Stimulated activated naive B cell treated with anti-CD40 and anti-IgM and Interleukin-4, amounts not matched to agents 10 μg/mL and 1 μg/mL and 100 μg/mL, for 72 hours (primary cell): Measurements from ENCODE around the gene CXCR5.

Experiments
- ATAC-seq, 2 donors: fragments of 150-1000 bp; cut with Tn5 transposase; replicated peaks; 2 replicates each; pipeline ENCODE4 v1.10.0; 2021; ENCODE audit warnings: moderate library complexity in 1 of 2
- DNase-seq: peaks from one replicate; pipeline ENCODE4 v3.0.0; 2021
- H3K27ac Mint-ChIP-seq: one replicate; pipeline ENCODE4 v1.8.0; 2022; ENCODE audit warnings: mild to moderate bottlenecking, mixed read lengths
- H3K27me3 Mint-ChIP-seq, 2 donors: one replicate each; pipeline ENCODE4 v1.8.0; 2022; ENCODE audit warnings: mixed read lengths in 2 of 2
- H3K36me3 Mint-ChIP-seq, 2 donors: one replicate each; pipeline ENCODE4 v1.8.0; 2022; ENCODE audit warnings: mixed read lengths in 2 of 2, mild to moderate bottlenecking in 1 of 2
- H3K4me1 Mint-ChIP-seq, 2 donors: one replicate each; pipeline ENCODE4 v1.8.0; 2022; ENCODE audit warnings: mixed read lengths in 2 of 2, mild to moderate bottlenecking in 1 of 2
- H3K4me3 Mint-ChIP-seq, 2 donors: one replicate each; pipeline ENCODE4 v1.8.0; 2022; ENCODE audit warnings: mild to moderate bottlenecking in 2 of 2, mixed read lengths in 2 of 2, moderate library complexity in 1 of 2
- H3K9me3 Mint-ChIP-seq, 2 donors: one replicate each; pipeline ENCODE4 v1.8.0; 2022; ENCODE audit warnings: mixed read lengths in 2 of 2, mild to moderate bottlenecking in 1 of 2

The CXCR5 gene

DNA sequence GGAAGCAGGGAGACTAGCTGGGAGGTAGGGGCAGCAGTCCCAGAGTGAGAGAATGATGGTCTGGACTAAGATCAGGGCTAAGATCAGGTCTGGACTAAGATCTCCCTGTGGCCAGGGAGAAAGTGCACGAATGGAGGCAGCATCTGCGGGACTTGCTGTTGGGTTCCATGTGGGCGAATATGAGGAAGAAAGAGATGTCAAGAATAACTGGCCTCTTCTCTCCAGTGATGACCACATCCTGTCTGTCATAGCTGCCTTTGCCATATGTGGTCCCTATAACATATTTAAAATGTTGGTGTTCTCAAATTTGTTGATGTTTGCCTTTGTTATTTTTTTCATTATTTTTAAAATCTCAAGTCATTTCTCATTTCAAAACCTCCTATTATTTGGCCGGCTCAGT, 27.4 kb upstream of the CXCR5 start:
- Mint-ChIP-seq H3K4me1 (peaks cover 27 to 53% of the 10 kb centered on the region in 2 donors), H3K4me3 (no peak overlapping the region), H3K27me3 (no peaks in the 10 kb centered on the region), H3K9me3 (no peaks in the 10 kb centered on the region), H3K36me3 (no peaks in the 10 kb centered on the region), H3K27ac (no peak overlapping the region)
- ATAC-seq (peak; percentile 58 to 59), DNase-seq (no peak)

DNA sequence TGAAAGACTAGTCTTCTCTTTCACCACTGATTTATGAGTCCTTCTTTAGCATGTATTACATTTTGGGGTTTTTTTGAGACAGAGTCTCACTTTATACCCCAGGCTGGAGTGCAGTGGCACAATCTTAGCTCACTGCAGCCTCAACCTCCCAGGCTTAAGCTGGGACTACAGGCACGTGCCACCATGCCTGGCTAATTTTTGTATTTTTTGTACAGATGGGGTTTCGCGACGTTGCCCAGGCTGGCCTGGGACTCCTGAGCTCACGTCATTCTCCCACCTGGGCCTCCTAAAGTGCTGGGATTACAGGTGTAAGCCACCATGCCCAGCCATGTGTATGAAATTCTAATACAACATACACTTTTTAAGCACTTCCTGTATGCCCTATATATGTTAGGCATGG, 26.3 kb upstream of the CXCR5 start:
- H3K9me3 Mint-ChIP-seq: no peaks in the 10 kb centered on the region
- H3K4me3 Mint-ChIP-seq: no peak overlapping the region
- H3K27me3 Mint-ChIP-seq: no peaks in the 10 kb centered on the region
- H3K4me1 Mint-ChIP-seq: peaks cover 20 to 43% of the 10 kb centered on the region in 2 donors
- DNase-seq: no peak
- H3K27ac Mint-ChIP-seq: no peak overlapping the region
- no peaks in the 10 kb centered on the region for H3K36me3 Mint-ChIP-seq
- ATAC-seq: peak in 1 of 2 donors; percentile 34

DNA sequence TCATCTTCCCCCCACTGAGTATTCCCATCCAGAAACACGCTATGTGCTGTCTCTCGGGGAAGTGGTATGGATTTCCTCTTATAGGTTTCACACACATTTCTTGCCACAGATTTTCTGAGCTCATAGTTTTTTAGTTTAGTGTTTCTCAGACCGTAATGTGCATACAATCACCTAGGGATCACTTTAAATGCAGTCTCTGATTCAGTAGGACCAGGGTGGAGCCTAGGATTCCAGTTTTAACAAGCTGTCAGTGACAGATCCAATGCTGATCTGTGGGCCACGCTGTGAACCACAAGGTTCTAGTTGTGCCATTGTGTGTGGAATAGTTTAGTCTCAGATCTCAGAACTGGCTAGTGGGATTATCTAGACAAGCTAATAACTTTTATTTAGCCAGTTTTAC, 23.7 kb upstream of the CXCR5 start:
- ATAC-seq: peak; percentile 21 to 26
- no peak for DNase-seq

GRCh38 chr11:118868659-118869058, 15.0 kb upstream of the CXCR5 start:
- no peaks in the 10 kb centered on the region for H3K9me3 Mint-ChIP-seq
- DNase-seq: no peak
- no peak for ATAC-seq
- peak overlapping the region; percentile 14 for H3K27ac Mint-ChIP-seq
- no peaks in the 10 kb centered on the region for H3K36me3 Mint-ChIP-seq
- H3K4me1 Mint-ChIP-seq: peaks cover 30 to 62% of the 10 kb centered on the region in 2 donors
- no peak overlapping the region for H3K4me3 Mint-ChIP-seq
- H3K27me3 Mint-ChIP-seq: no peaks in the 10 kb centered on the region

More for the DNA sequence above, 23.7 kb upstream of the CXCR5 start:
- Mint-ChIP-seq H3K4me1 (peaks cover 23 to 49% of the 10 kb centered on the region in 2 donors), H3K27me3 (no peaks in the 10 kb centered on the region), H3K36me3 (no peaks in the 10 kb centered on the region), H3K9me3 (no peaks in the 10 kb centered on the region), H3K27ac (peak overlapping the region; percentile 81), H3K4me3 (no peak overlapping the region)

DNA sequence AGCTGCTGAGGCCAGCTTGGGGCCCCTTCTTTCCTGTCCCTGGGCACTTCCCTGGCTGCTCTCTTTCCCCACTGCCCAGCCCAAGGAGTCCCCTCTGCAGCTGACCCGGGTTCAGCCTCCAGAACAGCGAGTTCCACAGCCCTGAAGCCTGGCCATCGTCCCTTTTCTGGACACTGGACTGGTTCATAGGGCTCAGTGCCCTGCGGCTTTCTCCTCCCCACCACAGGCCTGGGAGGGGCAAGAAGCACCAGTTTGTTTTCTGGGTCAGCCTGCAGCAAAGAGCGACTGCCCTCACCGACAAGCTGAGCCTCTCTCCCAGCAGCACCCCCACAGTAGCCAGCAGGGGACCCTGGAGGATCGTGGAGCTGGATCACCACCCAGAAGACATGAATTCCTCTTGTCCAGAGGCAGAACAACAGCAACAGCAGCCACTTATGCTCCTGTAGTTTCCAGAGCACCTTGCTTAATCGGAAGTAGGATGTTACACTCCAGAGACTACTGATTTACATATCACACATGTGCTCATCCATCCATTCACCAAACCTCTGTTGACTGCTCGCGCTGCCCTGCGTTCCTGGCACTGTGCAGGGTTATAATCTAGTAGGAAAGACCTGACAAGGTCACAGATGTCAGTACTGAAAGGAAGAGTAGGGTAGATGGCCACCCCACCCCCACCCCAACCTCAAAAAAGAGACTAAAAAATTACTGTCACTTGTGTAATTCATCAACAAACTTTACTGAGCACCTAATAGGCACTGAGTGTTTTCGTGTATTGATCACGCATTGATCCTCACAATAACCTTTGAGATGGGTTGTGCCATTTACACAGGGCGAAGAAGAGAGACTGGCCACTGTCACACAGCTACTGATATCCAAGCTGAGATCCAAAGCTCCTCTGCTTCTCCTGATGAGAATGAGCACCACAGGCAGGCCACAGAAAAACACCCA, 13.0 kb upstream of the CXCR5 start:
- H3K9me3 Mint-ChIP-seq: no peaks in the 10 kb centered on the region
- peak; percentile 77 to 80 for ATAC-seq
- peak overlapping the region; percentile 81 to 83 for H3K4me3 Mint-ChIP-seq
- no peaks in the 10 kb centered on the region for H3K27me3 Mint-ChIP-seq
- no peaks in the 10 kb centered on the region for H3K36me3 Mint-ChIP-seq
- H3K27ac Mint-ChIP-seq: peak overlapping the region; percentile 97
- H3K4me1 Mint-ChIP-seq: peaks cover 40 to 68% of the 10 kb centered on the region in 2 donors
- DNase-seq: peak; percentile 35

- Mint-ChIP-seq H3K27me3 (no peaks in the 10 kb centered on the region), H3K9me3 (no peaks in the 10 kb centered on the region), H3K27ac (peak overlapping the region; percentile 10), H3K4me3 (peak overlapping the region; percentile 1 to 12), H3K36me3 (no peaks in the 10 kb centered on the region), H3K4me1 (peaks cover 54 to 78% of the 10 kb centered on the region in 2 donors)
- DNase-seq: peak; percentile 39
- ATAC-seq: peak in 1 of 2 donors; percentile 4
These were observed 11.3 kb upstream of the CXCR5 start for GRCh38 chr11:118872403-118872821.

- no peak for DNase-seq
- Mint-ChIP-seq H3K9me3 (no peaks in the 10 kb centered on the region), H3K36me3 (no peaks in the 10 kb centered on the region), H3K4me1 (peaks cover 54 to 80% of the 10 kb centered on the region in 2 donors), H3K27ac (peak overlapping the region; percentile 10), H3K27me3 (no peaks in the 10 kb centered on the region), H3K4me3 (no peak overlapping the region)
- no peak for ATAC-seq
These were observed 9.9 kb upstream of the CXCR5 start for GRCh38 chr11:118873804-118874203.

DNA sequence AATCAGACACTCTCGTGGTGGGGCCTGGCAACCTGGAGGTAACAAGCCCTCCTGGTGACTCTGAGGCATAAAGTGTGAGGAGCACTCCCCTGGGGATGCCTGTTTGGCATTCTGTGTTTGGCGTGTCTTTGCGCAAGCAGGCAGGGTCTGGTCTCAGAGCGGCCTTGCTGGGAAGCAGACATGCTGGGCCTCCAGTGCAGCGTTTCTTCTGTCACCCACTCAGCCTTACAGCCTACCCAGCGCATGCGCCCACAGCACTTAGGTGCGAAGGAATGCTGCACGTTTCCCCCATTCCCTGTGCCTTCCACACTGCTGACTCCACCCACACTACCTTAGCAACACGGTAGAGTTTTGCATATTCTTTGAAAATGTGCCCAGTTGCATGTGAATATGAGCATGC, 7.4 kb upstream of the CXCR5 start:
- Mint-ChIP-seq H3K4me1 (peaks cover 52 to 84% of the 10 kb centered on the region in 2 donors), H3K27me3 (no peaks in the 10 kb centered on the region), H3K36me3 (no peaks in the 10 kb centered on the region), H3K4me3 (peak overlapping the region; percentile 69 to 76), H3K27ac (peak overlapping the region; percentile 93), H3K9me3 (no peaks in the 10 kb centered on the region)
- ATAC-seq: peak in 1 of 2 donors; percentile 1
- no peak for DNase-seq

- Mint-ChIP-seq H3K4me1 (peaks cover 57 to 88% of the 10 kb centered on the region in 2 donors), H3K9me3 (no peaks in the 10 kb centered on the region), H3K4me3 (no peak overlapping the region), H3K36me3 (no peaks in the 10 kb centered on the region), H3K27ac (peak overlapping the region; percentile 93), H3K27me3 (no peaks in the 10 kb centered on the region)
- DNase-seq: no peak
- no peak for ATAC-seq
These were observed 6.1 kb upstream of the CXCR5 start for GRCh38 chr11:118877487-118878162.

DNA sequence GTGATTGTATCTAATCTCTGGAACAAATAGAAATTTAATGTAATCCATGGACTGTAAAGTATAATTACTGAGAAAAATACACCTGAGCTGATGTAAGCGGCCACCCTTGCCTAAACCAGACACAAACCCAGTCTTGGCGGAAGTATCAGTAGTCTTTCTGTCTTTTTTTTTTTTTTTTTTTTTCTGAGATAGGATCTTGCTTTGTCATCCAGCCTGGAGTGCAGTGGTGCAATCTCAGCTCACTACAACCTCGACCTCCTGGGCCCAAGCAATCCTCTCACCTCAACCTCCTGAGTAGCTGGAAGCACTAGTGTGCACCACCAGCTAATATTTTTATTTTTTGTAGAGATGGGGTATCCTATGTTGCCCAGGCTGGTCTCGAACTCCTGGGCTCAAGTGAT, 5.5 kb upstream of the CXCR5 start:
- H3K27ac Mint-ChIP-seq: peak overlapping the region; percentile 75
- H3K4me3 Mint-ChIP-seq: no peak overlapping the region
- H3K4me1 Mint-ChIP-seq: peaks cover 57 to 89% of the 10 kb centered on the region in 2 donors
- no peaks in the 10 kb centered on the region for H3K27me3 Mint-ChIP-seq
- no peaks in the 10 kb centered on the region for H3K36me3 Mint-ChIP-seq
- H3K9me3 Mint-ChIP-seq: no peaks in the 10 kb centered on the region
- no peak for ATAC-seq
- DNase-seq: no peak

GRCh38 chr11:118881228-118881627, 2.5 kb upstream of the CXCR5 start:
- peaks cover 45 to 78% of the 10 kb centered on the region in 2 donors for H3K4me1 Mint-ChIP-seq
- H3K4me3 Mint-ChIP-seq: peak overlapping the region in 1 of 2 donors; percentile 14
- peak overlapping the region; percentile 42 for H3K27ac Mint-ChIP-seq
- no peaks in the 10 kb centered on the region for H3K27me3 Mint-ChIP-seq
- no peaks in the 10 kb centered on the region for H3K9me3 Mint-ChIP-seq
- H3K36me3 Mint-ChIP-seq: peaks cover 23 to 26% of the 10 kb centered on the region in 2 donors
- DNase-seq (no peak), ATAC-seq (no peak)

DNA sequence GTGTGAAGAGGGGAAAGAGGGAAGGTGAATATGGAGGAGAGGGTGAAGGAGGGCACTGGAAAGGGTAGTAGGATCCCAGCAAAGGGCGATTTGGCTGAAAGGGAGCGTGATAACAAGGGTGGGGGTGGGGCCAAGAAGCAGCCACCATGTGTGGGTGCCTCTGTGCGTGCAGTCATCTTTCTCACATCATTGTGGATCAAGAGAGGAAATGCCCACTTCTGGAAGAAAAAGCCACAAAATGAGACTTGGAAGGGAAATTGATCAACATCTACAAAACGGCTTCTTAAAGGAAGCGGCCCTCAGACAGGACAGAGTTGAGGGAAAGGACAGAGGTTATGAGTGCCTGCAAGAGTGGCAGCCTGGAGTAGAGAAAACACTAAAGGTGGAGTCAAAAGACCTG, 1.2 kb upstream of the CXCR5 start:
- peaks cover 33 to 36% of the 10 kb centered on the region in 2 donors for H3K36me3 Mint-ChIP-seq
- DNase-seq: no peak
- H3K27ac Mint-ChIP-seq: peak overlapping the region; percentile 95

DNA sequence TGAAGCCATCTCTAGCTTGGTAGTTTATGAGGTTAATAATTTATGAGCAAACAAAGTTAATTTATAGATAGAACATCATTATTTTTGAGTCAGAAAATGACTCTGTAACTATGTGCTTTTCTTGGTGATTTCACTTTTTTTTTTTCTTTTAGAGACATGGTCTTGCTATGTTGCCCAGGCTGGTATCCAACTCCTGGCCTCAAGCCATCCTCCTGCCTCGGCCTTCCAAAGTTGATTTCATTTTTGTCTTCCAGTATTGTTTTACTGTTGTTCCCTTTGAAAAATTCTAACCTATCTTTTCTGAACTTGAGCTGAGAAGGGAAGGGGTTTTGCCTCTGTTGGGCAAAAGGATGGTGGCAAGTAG, 706 bp upstream of the CXCR5 start:
- Mint-ChIP-seq H3K9me3 (no peaks in the 10 kb centered on the region), H3K4me3 (peak overlapping the region; percentile 85 to 86), H3K27ac (peak overlapping the region; percentile 95), H3K4me1 (peaks cover 47 to 78% of the 10 kb centered on the region in 2 donors), H3K36me3 (peaks cover 38 to 41% of the 10 kb centered on the region in 2 donors), H3K27me3 (no peaks in the 10 kb centered on the region)
- ATAC-seq (no peak), DNase-seq (no peak)

More for the DNA sequence above, 1.2 kb upstream of the CXCR5 start:
- H3K27me3 Mint-ChIP-seq: no peaks in the 10 kb centered on the region
- ATAC-seq: no peak
- no peaks in the 10 kb centered on the region for H3K9me3 Mint-ChIP-seq
- H3K4me1 Mint-ChIP-seq: peaks cover 43 to 76% of the 10 kb centered on the region in 2 donors
- H3K4me3 Mint-ChIP-seq: peak overlapping the region; percentile 63 to 85

DNA sequence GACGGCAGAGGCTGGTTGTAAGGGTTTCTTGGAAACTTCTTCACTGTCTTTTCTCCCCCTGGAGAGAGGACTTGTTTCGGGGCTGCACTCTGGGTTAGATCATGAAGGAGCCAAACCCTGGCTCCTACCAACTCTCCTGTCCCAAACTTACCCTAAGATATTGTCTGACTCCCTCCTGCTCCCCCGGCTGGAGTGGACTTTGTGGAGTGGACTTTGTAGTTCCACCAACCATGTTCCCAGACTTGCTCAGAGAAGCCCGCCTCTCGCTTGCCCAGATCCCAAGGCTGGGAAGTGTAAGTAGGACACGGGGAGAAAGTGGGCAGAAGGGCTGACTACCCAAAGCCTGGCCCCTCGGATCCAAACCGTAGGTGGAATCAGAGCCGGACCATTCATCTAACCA, 1.2 kb downstream of the CXCR5 start:
- Mint-ChIP-seq H3K27me3 (no peaks in the 10 kb centered on the region), H3K9me3 (no peaks in the 10 kb centered on the region), H3K36me3 (peaks cover 54 to 60% of the 10 kb centered on the region in 2 donors), H3K4me1 (peaks cover 56 to 79% of the 10 kb centered on the region in 2 donors), H3K27ac (peak overlapping the region; percentile 95), H3K4me3 (peak overlapping the region; percentile 85 to 86)
- ATAC-seq (no peak), DNase-seq (no peak)
